Activated CD4-positive, alpha-beta memory T cell treated with anti-CD3 and anti-CD28 coated beads, Interleukin-2, amount 10 ng/mL, durations not matched to agents 7 days and 5 days (primary cell): ENCODE results near the gene B4GALT5. TPM values are rescaled to one million over a fixed set of nuclear protein-coding genes. Genes with fewer than 3 reads are reported as not detected.
"Not testable (repeated sequence)": the region's sequence is repeated elsewhere in the genome, so short reads cannot be mapped to it uniquely, and the experiment has no call there.

ENCODE experiments used
- CTCF ChIA-PET: fragments of 350-600 bp; sonication (Branson Sonifier 250); formaldehyde crosslinking; loops from one replicate; lab custom pipeline; 2021; ENCODE audit warnings: antibody characterized with exemption, inconsistent platforms; lab: Charles Lee
- POLR2A ChIA-PET: fragments of 350-600 bp; sonication (Branson Sonifier 250); formaldehyde crosslinking; loops from one replicate; lab custom pipeline; 2021; ENCODE audit warnings: antibody characterized with exemption; lab: Charles Lee
- DNase-seq: peaks from one replicate; pipeline ENCODE4 v3.0.0-alpha.2; 2020
- H3K27ac Mint-ChIP-seq: one replicate; pipeline ENCODE4 v1.8.0; 2021; ENCODE audit warnings: mild to moderate bottlenecking, mixed read lengths
- H3K27me3 Mint-ChIP-seq: one replicate; pipeline ENCODE4 v1.8.0; 2021; ENCODE audit warnings: mixed read lengths
- H3K36me3 Mint-ChIP-seq: one replicate; pipeline ENCODE4 v1.8.0; 2021; ENCODE audit warnings: low read depth, mixed read lengths
- H3K4me1 Mint-ChIP-seq: one replicate; pipeline ENCODE4 v1.8.0; 2021; ENCODE audit warnings: mixed read lengths
- H3K4me3 Mint-ChIP-seq: one replicate; pipeline ENCODE4 v1.8.0; 2021; ENCODE audit warnings: mild to moderate bottlenecking, mixed read lengths
- H3K9me3 Mint-ChIP-seq: one replicate; pipeline ENCODE4 v1.8.0; 2021; ENCODE audit warnings: mixed read lengths
- total RNA-seq, 2 experiments: library from RNA; stranded (reverse); gene quantifications; one replicate each; pipeline ENCODE4 v1.2.3, GENCODE V29; 2021

Gene B4GALT5
- total RNA-seq, 2 experiments from 2014 or later = 21.6 to 22.4 TPM

DNA sequence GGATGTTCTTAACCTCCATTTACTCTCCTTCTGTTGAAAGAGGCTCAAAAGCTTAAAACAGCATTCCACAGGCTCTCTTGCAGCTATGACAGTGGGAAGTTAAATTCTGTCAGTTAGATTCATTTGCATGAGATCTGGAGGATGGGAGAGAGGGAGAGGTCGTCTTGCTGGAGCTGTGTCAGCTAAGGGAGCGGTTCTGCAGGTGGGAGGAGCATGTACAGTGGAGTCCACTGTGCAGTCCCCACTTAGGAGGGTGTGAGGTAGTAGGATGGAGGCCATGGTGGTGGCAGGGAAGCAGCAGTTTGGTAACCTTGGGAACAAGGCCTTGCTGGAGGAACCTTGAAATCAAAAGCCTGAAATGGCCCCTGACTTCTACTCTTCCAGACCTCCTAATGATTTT is 12.0 kb upstream of the B4GALT5 start:
- no peak overlapping the region for H3K27ac Mint-ChIP-seq
- DNase-seq = no peak
- no peaks in the 10 kb centered on the region for H3K9me3 Mint-ChIP-seq
- H3K4me1 Mint-ChIP-seq = peaks cover 16% of the 10 kb centered on the region
- H3K36me3 Mint-ChIP-seq = no peaks in the 10 kb centered on the region
- peaks cover 3% of the 10 kb centered on the region for H3K27me3 Mint-ChIP-seq
- H3K4me3 Mint-ChIP-seq = no peak overlapping the region
- ChIA-PET CTCF (interaction anchor here (1.3 kb wide), 1 partner anchor 15 kb away, joined by 4 read pairs; no protein-coding TSS in a partner anchor), POLR2A (interaction anchor here (3.1 kb wide), 1 partner anchor 12 kb away, joined by 10 read pairs; the partner anchor contains the start of gene B4GALT5)

DNA sequence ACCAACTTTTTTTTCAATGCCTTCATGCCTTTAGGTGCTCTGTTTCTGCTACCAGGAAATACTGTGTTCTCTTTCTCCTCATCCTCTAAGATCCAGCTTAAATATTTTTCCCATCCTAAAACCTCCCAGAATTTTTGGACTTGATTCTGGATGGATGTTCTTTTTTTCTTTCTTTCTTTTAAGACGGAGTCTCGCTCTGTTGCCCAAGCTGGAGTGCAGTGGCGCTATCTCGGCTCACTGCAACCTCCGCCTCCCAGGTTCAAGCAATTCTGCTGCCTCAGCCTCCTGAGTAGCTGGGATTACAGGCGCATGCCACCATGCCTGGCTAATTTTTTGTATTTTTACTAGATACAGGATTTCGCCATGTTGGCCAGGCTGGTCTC is 11.5 kb upstream of the B4GALT5 start:
- H3K4me1 Mint-ChIP-seq = peaks cover 16% of the 10 kb centered on the region
- not testable (repeated sequence) for H3K4me3 Mint-ChIP-seq, DNase-seq, H3K27me3 Mint-ChIP-seq, H3K9me3 Mint-ChIP-seq, H3K36me3 Mint-ChIP-seq, H3K27ac Mint-ChIP-seq
- ChIA-PET POLR2A (interaction anchor here (3.1 kb wide), 1 partner anchor 12 kb away, joined by 10 read pairs; the partner anchor contains the start of gene B4GALT5), CTCF (interaction anchor here (1.3 to 1.7 kb wide), 3 partner anchors 15 to 115 kb away, joined by 4 read pairs; no protein-coding TSS in a partner anchor)

DNA sequence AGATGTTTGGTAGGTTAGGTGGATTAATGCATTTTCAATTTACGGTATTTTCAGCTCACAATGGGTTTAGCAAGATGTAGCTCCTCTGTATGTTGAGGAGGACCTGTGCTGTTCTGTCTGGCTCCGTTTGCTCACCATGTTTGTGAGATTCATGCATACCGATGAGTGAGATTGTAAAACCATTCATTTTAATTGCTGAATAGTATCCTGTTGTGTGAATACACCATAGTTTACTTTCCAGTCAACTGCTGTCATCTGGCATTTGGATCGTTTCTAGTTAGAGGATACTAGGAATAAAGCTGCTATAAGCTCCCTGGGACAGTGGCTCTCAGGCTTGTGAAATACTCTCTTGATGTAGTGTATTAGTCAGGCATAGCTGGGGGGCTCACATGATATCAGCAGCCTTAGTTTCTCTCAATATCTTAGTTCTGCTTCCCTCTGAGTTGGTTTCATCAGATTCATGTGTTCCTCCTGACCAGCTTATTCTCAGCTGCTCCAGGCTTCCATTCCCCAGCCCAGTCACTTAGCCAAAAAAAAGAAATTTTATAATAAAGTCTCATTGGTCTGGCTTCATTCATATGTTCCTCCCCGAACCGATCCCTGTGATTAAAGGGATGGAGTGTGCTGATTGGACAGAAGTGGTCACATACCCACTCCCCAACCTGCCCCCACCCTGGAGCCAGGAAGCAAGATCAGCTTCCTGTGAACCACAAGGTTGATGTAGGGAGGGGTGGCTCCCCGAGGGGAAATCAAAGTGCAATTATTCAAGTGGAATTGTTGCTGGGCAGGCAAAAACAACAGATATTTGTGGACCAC is 10.9 kb upstream of the B4GALT5 start:
- CTCF ChIA-PET = interaction anchor here (0.6 to 1.7 kb wide), 4 partner anchors 14 to 347 kb away, joined by 3 to 4 read pairs (median 4); no protein-coding TSS in a partner anchor
- peaks cover 16% of the 10 kb centered on the region for H3K4me1 Mint-ChIP-seq
- H3K36me3 Mint-ChIP-seq = no peaks in the 10 kb centered on the region
- no peak overlapping the region for H3K4me3 Mint-ChIP-seq
- POLR2A ChIA-PET = interaction anchor here (3.1 kb wide), 1 partner anchor 11 kb away, joined by 10 read pairs; the partner anchor contains the start of gene B4GALT5
- peaks cover 2% of the 10 kb centered on the region for H3K27me3 Mint-ChIP-seq
- no peak overlapping the region for H3K27ac Mint-ChIP-seq
- no peak for DNase-seq
- H3K9me3 Mint-ChIP-seq = no peaks in the 10 kb centered on the region

DNA sequence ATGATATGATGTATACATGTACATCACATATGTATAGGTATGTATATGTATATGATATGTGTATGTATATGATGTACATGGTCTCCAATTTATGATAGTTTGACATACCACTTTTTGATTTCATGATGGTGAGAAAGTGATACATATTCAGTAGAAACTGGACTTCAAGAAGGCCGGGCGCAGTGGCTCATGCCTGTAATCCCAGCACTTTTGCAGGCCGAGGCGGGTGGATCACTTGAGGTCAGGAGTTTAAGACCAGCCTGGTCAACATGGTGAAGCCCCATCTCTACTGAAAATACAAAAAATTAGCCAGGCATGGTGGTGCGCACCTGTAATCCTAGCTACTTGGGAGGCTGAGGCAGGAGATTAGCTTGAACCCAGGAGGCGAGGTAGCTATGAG is 10.1 kb upstream of the B4GALT5 start:
- H3K4me1 Mint-ChIP-seq = peaks cover 16% of the 10 kb centered on the region
- H3K9me3 Mint-ChIP-seq, H3K27me3 Mint-ChIP-seq, H3K36me3 Mint-ChIP-seq, POLR2A ChIA-PET, DNase-seq, H3K4me3 Mint-ChIP-seq, H3K27ac Mint-ChIP-seq: not testable (repeated sequence)
- CTCF ChIA-PET = interaction anchor here (1.7 kb wide), 1 partner anchor 113 kb away, joined by 4 read pairs; no protein-coding TSS in a partner anchor

DNA sequence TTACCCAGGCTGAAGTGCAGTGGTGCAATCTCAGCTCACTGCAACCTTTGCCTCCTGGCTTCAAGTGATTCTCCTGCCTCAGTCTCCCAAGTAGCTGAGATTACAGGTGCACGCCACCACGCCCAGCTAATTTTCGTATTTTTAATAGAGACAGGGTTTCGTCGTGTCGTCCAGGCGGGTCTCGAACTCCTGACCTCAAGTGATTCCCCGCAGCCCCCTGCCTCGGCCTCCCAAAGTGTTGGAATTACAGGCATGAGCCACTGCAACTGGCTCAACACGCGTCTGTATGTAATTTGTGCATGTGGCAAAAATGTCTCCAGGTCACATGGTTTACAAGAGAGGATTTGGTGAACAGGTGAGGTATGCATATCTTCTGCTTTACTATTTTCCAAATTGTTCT is 7.6 kb upstream of the B4GALT5 start:
- peaks cover 24% of the 10 kb centered on the region for H3K4me1 Mint-ChIP-seq
- H3K27me3 Mint-ChIP-seq, H3K9me3 Mint-ChIP-seq, POLR2A ChIA-PET, H3K27ac Mint-ChIP-seq, H3K36me3 Mint-ChIP-seq, H3K4me3 Mint-ChIP-seq, DNase-seq, CTCF ChIA-PET: not testable (repeated sequence)

DNA sequence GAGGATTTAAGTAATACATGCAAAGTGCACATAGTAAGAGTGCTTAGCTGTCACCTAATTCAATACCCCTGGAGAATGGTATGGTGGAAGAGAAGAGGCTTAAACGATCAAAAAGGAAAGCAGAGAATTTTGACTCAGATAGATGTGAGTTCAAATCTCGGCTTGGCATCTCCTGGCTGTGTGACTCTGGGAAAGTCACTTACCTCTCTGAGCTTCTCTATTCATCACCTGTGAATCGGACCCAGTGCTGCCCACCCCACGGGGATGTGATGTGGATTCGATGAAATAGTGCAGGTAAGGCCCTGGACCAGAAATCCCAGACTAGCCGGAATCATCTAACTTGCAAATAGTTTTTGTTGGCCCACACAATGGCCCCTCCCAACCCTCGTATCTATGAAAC is 1.8 kb upstream of the B4GALT5 start:
- CTCF ChIA-PET = no interaction called here
- no peaks in the 10 kb centered on the region for H3K9me3 Mint-ChIP-seq
- peaks cover 3% of the 10 kb centered on the region for H3K36me3 Mint-ChIP-seq
- POLR2A ChIA-PET = interaction anchor here (0.8 to 2.6 kb wide), 4 partner anchors 19 to 100 kb away, joined by 3 to 8 read pairs (median 4); no protein-coding TSS in a partner anchor
- H3K4me3 Mint-ChIP-seq = no peak overlapping the region
- DNase-seq = no peak
- peaks cover 3% of the 10 kb centered on the region for H3K27me3 Mint-ChIP-seq
- H3K27ac Mint-ChIP-seq = no peak overlapping the region
- peaks cover 35% of the 10 kb centered on the region for H3K4me1 Mint-ChIP-seq

DNA sequence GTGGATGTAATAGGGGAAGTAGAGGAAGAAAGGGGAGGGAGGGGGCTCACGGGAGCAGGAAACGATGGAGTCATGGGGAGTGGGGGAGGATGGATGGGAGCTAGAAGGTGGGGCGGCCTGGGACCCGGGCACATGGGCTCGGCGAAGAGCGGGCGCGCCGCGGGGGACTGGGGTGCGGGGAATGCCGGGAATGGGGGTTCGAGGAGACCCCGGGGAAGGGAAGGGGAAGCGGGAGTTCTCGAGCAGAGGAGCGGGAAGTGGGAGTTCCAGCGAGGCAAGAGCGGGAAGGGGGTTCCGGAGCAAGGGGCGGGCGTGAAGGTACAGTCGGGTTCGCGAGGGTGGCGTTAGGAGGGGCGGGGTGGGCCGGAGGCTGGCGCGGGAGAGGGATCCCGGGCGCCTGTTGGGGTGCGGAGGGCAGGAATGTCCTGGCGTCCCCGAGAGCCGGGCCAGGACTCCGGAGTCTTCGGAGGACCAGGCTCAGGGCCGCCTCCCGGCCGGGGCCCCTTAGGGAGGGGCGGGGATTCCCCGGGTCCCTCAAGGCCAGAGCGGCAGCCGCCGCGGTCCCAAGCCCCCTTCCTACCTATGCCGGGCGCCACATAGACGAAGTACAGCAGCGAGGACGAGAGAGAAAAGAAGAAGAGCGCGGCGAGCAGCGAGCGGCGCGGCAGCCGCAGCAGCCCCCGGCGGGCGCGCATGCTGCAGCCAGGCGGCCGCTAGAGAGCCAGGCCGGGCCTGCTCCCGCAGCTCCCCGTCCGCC is 504 bp downstream of the B4GALT5 start:
- Mint-ChIP-seq H3K27ac (peak overlapping the region; percentile 60), H3K27me3 (peaks cover 3% of the 10 kb centered on the region), H3K9me3 (no peaks in the 10 kb centered on the region), H3K4me3 (peak overlapping the region; percentile 82), H3K36me3 (peaks cover 7% of the 10 kb centered on the region), H3K4me1 (peaks cover 40% of the 10 kb centered on the region)
- ChIA-PET CTCF (interaction anchor here (0.7 kb wide), 1 partner anchor 105 kb away, joined by 3 read pairs; no protein-coding TSS in a partner anchor), POLR2A (interaction anchor here (0.8 to 2.6 kb wide), 6 partner anchors 13 to 100 kb away, joined by 3 to 10 read pairs (median 8); no protein-coding TSS in a partner anchor)
- DNase-seq = no peak

DNA sequence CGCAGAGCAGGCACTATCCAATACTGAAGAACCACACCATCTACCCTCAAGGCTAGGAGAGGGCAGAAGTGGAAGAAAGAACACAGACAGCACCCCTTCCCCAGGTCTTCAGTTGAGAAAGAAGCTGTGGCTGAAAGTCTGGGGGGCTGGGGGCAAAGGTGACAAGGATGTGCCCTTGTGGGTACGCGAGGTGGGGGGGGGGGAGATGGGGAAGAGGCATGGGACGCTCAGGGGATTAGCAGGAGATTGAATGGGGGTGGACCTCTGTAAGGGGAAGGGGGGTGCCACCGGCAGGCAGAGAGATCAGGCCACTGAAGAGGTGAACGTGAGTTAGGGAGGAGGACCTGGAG is 1.1 kb downstream of the B4GALT5 start:
- peak overlapping the region; percentile 82 for H3K4me3 Mint-ChIP-seq
- peaks cover 7% of the 10 kb centered on the region for H3K36me3 Mint-ChIP-seq
- no peaks in the 10 kb centered on the region for H3K9me3 Mint-ChIP-seq
- CTCF ChIA-PET = no interaction called here
- DNase-seq = no peak
- POLR2A ChIA-PET = interaction anchor here (1.1 to 2.2 kb wide), 4 partner anchors 13 to 44 kb away, joined by 5 to 10 read pairs (median 8); no protein-coding TSS in a partner anchor
- H3K4me1 Mint-ChIP-seq = peaks cover 35% of the 10 kb centered on the region
- H3K27ac Mint-ChIP-seq = no peak overlapping the region
- peaks cover 3% of the 10 kb centered on the region for H3K27me3 Mint-ChIP-seq

DNA sequence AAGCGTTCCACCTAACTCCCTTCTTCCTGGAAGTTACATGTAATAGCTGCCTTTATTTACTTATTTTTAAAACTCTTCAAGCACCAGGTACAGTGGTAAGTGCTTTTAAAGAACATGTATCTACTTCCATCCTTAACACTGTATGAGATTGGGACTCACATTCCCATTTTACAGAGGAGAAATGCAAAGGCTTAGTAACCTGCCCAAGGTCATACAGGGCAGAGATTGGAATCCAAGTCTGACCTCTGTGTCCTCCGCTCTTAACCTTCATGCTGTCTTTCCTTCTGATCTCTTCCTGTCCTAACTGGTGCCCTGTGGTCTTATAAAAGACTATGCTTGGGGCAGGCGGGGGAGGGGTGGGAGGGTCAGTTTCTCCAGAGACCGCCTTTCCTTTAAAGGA is 1.6 kb downstream of the B4GALT5 start:
- peaks cover 3% of the 10 kb centered on the region for H3K27me3 Mint-ChIP-seq
- no peak overlapping the region for H3K27ac Mint-ChIP-seq
- ChIA-PET CTCF (no interaction called here), POLR2A (interaction anchor here (1.6 to 2.2 kb wide), 3 partner anchors 36 to 117 kb away, joined by 4 to 9 read pairs (median 7); no protein-coding TSS in a partner anchor)
- no peak for DNase-seq
- peaks cover 33% of the 10 kb centered on the region for H3K4me1 Mint-ChIP-seq
- H3K9me3 Mint-ChIP-seq = no peaks in the 10 kb centered on the region
- H3K36me3 Mint-ChIP-seq = peaks cover 7% of the 10 kb centered on the region
- H3K4me3 Mint-ChIP-seq = peak overlapping the region; percentile 82

DNA sequence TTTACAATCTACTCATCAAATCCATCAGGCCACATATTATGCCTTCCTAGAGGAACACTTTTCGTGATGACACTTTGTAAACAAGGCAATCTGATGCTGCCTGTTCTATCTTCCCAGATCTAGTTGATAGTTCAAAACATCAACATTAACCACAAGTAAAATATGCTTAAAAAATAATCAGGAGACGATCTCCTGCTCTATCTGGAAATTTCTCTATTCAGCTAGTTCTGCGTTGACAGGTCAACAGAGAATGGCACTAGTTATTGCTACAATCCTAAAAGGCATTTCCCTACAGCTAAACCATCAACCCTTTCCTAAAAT is 2.1 kb downstream of the B4GALT5 start:
- H3K36me3 Mint-ChIP-seq = peaks cover 7% of the 10 kb centered on the region
- POLR2A ChIA-PET = interaction anchor here (1.6 to 2.2 kb wide), 3 partner anchors 36 to 116 kb away, joined by 4 to 9 read pairs (median 7); no protein-coding TSS in a partner anchor
- DNase-seq = no peak
- H3K27me3 Mint-ChIP-seq = peaks cover 3% of the 10 kb centered on the region
- H3K4me1 Mint-ChIP-seq = peaks cover 38% of the 10 kb centered on the region
- H3K4me3 Mint-ChIP-seq = peak overlapping the region; percentile 82
- no peak overlapping the region for H3K27ac Mint-ChIP-seq
- CTCF ChIA-PET = interaction anchor here (1.6 kb wide), 1 partner anchor 135 kb away, joined by 7 read pairs; no protein-coding TSS in a partner anchor
- H3K9me3 Mint-ChIP-seq = no peaks in the 10 kb centered on the region

DNA sequence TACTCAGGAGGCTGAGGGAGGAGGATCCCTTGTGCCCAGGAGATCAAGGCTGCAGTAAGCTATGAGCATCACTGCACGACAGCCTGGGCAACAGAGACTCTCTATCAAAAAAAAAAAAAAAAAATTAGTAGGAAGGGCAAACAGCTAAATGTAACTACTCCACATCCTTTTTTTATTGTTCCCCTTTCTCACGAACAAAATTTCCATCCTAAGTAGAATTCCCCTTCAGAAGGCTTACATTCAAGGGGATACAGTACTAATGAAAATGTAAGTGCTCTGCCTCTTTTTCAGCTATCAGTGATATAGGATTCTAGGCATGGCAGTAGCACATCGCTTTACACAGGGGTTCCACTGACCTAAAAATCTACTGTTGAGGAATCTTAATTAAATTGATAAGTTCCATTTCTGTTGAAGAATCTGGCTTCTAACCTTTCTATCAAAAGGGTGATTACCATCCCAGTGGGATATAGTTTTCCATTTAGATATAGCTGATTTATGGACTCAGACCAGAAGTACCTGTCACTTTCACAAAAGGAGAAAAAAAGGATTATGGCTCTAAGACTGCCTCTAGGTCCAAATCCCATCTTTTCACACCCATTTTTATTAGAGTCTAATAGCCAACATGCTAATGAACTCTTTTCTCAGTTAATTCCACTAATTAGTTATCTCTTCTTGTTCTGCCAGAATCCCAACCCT is 2.6 kb downstream of the B4GALT5 start:
- Mint-ChIP-seq H3K36me3 (peaks cover 7% of the 10 kb centered on the region), H3K4me3 (peak overlapping the region; percentile 21), H3K27ac (no peak overlapping the region), H3K4me1 (peaks cover 43% of the 10 kb centered on the region), H3K27me3 (peaks cover 3% of the 10 kb centered on the region), H3K9me3 (no peaks in the 10 kb centered on the region)
- CTCF ChIA-PET = interaction anchor here (0.7 to 1.6 kb wide), 6 partner anchors 14 to 169 kb away, joined by 3 to 7 read pairs (median 4); no protein-coding TSS in a partner anchor
- DNase-seq = no peak
- POLR2A ChIA-PET = interaction anchor here (0.8 to 2.2 kb wide), 6 partner anchors 32 to 116 kb away, joined by 3 to 9 read pairs (median 4); partner anchors contain the start of gene SLC9A8

DNA sequence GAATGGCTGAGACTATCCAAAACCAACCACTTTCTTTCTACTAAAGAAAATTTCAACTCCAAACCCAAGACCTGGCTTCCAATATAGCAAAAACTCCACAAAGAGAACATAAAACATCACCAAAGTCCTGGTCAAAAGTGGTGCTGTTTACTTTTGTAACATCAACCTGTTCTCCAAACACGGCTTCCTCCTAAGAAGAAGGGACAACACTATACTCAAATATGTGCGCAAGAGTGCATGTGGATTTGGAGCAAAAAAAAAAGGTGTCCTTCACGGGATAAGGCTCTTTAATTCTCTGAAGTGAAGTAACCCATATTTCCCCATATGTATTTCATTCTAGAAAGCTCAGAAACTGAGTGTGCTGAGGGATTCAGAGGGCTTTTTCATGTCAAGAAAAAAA is 6.6 kb downstream of the B4GALT5 start:
- H3K4me3 Mint-ChIP-seq = no peak overlapping the region
- POLR2A ChIA-PET = no interaction called here
- no peak overlapping the region for H3K27ac Mint-ChIP-seq
- CTCF ChIA-PET = no interaction called here
- no peak for DNase-seq
- no peaks in the 10 kb centered on the region for H3K9me3 Mint-ChIP-seq
- H3K27me3 Mint-ChIP-seq = no peaks in the 10 kb centered on the region
- H3K4me1 Mint-ChIP-seq = peaks cover 48% of the 10 kb centered on the region
- H3K36me3 Mint-ChIP-seq = peaks cover 8% of the 10 kb centered on the region
